Left renal cortex interstitium (tissue), 4 donors: ENCODE data around the gene LIPC. TPM values are rescaled to one million over a fixed set of nuclear protein-coding genes. Genes with fewer than 3 reads are reported as not detected.

Source experiments
- DNase-seq, 4 donors: peaks; one replicate each; pipeline ENCODE4 v3.0.0-alpha.2; 2013; ENCODE audit warnings: low read depth in 4 of 4, low spot score in 2 of 4, missing footprints in 1 of 4
- polyA plus RNA-seq, 4 donors: library from polyadenylated mRNA; unstranded; fragments of 120-200 nt; gene quantifications; one replicate each; pipeline ENCODE4 v1.2.1, GENCODE V29; 2013; ENCODE audit not compliant: insufficient read length in 4 of 4

The LIPC gene
- 10 to 100 TPM; 11.8 to 18.8 (median 15.4) TPM for polyA plus RNA-seq

- DNase-seq = no peak
Observed at GRCh38 chr15:58431221-58432149, at the start of gene LIPC. Gene LIPC, plus strand, starts transcription at chr15:58431991. Its CDS starts 42 bp downstream, at chr15:58432033.

DNA sequence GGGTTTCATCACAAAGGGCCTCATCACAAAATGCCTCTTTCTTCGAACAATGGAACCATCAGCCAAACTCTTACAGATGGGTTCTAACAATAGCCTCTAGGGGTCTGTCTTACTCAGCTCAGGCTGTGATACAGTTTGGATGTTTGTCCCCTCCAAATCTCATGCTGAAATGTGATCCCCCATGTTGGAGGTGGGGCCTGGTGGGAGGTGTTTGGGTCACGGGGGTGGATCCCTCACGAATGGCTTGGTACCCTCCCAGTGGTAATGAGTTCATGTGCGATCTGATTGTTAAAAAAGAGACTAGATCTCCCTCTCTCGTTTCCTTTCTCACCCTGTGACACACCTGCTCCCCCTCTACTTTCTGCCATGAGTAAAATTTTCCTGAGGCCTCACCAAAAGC is 47.9 kb upstream of the LIPC start:
- DNase-seq = no peak

DNA sequence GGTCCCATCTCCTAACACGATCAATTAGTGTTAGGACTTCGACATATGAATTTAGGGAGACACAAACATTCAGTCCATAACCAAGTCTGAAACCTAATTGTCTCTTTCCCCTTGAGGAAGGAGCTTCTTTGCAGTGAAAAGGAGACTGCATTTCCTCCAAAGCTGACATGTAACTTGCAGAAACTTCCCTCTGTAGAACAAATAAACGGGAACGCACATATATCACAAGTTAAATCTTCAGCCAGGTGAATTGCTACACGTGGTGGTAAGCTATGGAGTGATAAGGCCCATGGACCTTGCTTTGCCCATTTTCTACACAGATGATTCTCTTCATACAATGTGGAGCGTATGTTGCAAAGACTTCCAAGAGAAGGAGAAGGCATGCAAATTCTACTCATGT is 47.1 kb upstream of the LIPC start:
- DNase-seq = no peak

- no peak for DNase-seq
Observed at GRCh38 chr15:58386081-58386480, 45.7 kb upstream of the LIPC start.

- DNase-seq = no peak
Observed at GRCh38 chr15:58386641-58387040, 45.1 kb upstream of the LIPC start.

GRCh38 chr15:58387130-58387529 is 44.7 kb upstream of the LIPC start:
- DNase-seq = no peak

DNA sequence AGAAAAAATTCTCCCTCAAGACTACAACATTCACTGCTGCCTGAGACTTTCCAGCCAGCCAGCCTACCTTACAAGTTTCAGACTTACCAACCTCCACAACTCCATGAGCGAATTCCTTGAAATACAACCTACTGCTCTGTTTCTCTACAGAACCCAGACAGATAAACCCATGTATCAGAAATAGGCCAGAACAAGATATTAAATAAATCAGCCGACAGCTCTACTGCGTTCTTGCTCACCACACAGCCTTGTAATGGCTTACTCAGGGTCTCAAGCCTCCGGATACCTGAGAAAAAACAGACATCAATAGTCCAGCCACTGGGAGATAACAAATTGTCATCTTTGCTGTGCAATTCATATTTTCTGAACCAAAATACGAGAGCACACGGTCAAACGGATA is 43.6 kb upstream of the LIPC start:
- no peak for DNase-seq

DNA sequence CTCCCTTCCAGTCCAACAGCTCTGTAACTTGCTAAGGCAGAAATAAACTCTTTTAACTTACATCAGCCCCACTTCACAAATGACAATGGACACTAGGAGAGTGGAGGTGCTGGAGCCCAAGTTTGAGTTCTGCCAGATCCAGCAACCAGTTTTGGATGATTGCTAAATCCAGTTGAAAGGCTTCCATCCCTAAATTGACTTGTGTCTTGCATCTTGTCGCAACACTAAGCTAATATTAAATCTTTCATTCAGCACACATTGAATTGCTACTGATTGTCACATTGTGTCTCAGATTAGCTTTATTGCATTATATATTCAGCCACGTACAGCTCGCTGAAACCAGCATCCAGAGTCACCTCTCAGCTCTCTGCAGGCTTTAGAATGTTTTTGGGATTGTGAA is 41.7 kb upstream of the LIPC start:
- DNase-seq = no peak

GRCh38 chr15:58390655-58391054 is 41.1 kb upstream of the LIPC start:
- no peak for DNase-seq

DNA sequence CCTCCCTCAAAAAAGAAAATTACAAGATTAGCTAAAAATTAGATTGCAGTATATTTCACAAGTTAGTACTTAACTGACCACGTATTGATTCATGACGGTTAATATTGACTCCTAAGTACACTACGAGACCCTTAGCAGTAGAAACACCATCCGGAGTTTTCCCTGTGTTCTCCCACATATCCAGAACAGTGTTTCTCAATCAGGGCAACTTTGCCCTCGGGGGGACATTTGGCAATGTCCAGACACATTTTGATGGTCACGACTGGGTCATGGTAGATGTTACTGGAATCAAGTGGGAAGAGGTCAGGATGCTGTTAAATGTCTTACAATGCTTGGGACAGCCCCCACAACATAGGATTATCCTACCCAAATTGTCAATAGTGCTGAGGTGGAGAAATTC is 40.7 kb upstream of the LIPC start:
- no peak for DNase-seq

- no peak for DNase-seq
Observed at GRCh38 chr15:58392141-58392540, 39.6 kb upstream of the LIPC start.

GRCh38 chr15:58392611-58393161 is 39.1 kb upstream of the LIPC start:
- no peak for DNase-seq

DNA sequence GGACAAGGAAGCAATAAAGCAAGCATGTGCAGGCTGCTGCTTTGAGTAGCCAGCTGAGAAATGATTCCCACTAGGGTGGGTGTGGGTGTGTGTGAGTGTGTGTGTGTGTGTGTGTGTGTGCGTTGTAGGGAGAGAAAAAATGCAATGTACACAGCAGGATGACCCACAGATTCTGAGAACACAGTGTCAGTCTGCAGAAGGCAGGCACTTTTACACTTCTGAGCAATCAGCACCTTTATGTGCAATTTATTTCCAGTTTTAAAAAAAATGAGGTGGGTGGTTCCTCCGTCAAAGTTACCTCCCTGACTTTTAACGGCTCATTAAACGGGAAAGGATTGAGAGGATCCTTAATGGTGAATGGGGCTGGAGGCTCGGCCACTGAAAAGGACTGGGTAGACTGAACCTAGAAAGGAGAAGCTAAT is 38.5 kb upstream of the LIPC start:
- DNase-seq = peak in 2 of 4 donors; percentile 48 to 52

DNA sequence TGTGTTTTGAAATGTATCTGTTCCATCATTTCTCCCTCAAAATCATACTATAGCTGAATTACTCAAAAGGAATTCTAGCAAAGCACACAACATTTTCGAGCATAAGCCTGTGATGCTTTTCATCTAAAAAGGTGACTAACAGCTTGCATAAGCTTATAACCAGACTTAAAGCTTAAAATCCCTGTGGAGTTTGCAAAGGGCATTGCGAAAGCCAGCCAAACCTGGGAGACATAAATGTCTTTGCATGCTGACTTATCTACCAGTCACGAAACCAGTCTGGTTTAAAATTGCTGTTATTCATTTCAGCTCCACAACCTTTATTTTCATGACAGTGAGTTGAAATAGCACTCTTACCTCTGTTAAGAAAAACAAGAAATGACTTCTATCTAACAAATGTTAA is 35.6 kb upstream of the LIPC start:
- no peak for DNase-seq

GRCh38 chr15:58398071-58398470 is 33.7 kb upstream of the LIPC start:
- no peak for DNase-seq

GRCh38 chr15:58398643-58399042 is 33.1 kb upstream of the LIPC start:
- no peak for DNase-seq

- DNase-seq = no peak
Observed at GRCh38 chr15:58399739-58400138, 32.1 kb upstream of the LIPC start.

- no peak for DNase-seq
Observed at GRCh38 chr15:58401276-58401675, 30.5 kb upstream of the LIPC start.

DNA sequence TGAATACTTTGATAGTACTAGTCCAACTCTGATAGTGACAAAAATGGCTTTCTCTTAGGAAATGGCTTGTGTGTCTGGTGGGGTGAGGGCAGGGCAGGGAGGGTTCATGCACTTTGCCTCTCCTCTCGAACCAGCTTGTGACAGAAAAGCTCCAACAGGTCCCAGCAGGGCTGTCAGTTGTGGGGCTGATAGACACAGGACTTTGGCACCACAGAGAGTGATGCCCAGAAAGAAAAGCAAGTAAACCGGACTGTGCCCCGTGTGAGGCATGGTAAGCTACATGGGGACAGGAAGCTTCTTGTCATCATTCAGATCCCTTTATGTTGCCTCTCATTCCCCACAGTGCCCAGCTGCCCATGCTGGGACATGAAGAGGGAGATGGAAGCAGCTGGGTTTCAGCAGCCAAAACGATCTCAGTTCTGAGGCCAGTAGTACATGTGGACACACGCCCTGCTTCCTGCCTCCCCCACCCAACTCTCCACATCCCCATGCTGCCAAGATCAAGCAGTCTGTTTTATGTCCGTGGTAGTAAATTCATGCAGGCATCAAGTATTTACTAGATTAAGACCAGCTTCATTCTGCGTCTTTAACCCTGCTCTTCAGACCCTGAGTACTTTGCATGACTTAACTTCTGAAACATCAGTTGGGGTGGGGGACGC is 29.7 kb upstream of the LIPC start:
- DNase-seq = no peak

GRCh38 chr15:58403581-58403980 is 28.2 kb upstream of the LIPC start:
- DNase-seq = no peak

GRCh38 chr15:58404020-58404419 is 27.8 kb upstream of the LIPC start:
- no peak for DNase-seq

GRCh38 chr15:58404722-58405121 is 27.1 kb upstream of the LIPC start:
- DNase-seq = no peak
